NCI-H2196 (cell line): ENCODE results near the gene PROKR1.
"Not testable (repeated sequence)": the region's sequence is repeated elsewhere in the genome, so short reads cannot be mapped to it uniquely, and the experiment has no call there.

Experiments used
- DNase-seq: peaks from one replicate; lab custom pipeline; 2025; ENCODE audit not compliant: unreplicated experiment; lab: John Stamatoyannopoulos, UW

The PROKR1 gene

GRCh38 chr2:68653538-68653982 is 10.2 kb downstream of the PROKR1 start:
- DNase-seq: peak; percentile 7

GRCh38 chr2:68658266-68658665 is 14.9 kb downstream of the PROKR1 start:
- DNase-seq: no peak

- DNase-seq: no peak
Measured at GRCh38 chr2:68659081-68659480, 15.7 kb downstream of the PROKR1 start.

GRCh38 chr2:68660658-68661057 is 17.3 kb downstream of the PROKR1 start:
- no peak for DNase-seq

- DNase-seq: no peak
Measured at GRCh38 chr2:68662466-68662865, 19.1 kb downstream of the PROKR1 start.

- no peak for DNase-seq
Measured at GRCh38 chr2:68663371-68664156, 20.2 kb downstream of the PROKR1 start.

GRCh38 chr2:68667371-68667770 is 24.0 kb downstream of the PROKR1 start:
- no peak for DNase-seq

- no peak for DNase-seq
Measured at GRCh38 chr2:68669651-68670050, 26.3 kb downstream of the PROKR1 start.

GRCh38 chr2:68671961-68672360 is 28.6 kb downstream of the PROKR1 start:
- no peak for DNase-seq

GRCh38 chr2:68673631-68674030 is 30.3 kb downstream of the PROKR1 start:
- DNase-seq: no peak

- DNase-seq: no peak
Measured at GRCh38 chr2:68675470-68675869, 32.1 kb downstream of the PROKR1 start.

GRCh38 chr2:68677837-68678236 is 34.5 kb downstream of the PROKR1 start:
- not testable (repeated sequence) for DNase-seq

- not testable (repeated sequence) for DNase-seq
Measured at GRCh38 chr2:68679166-68679916, 36.0 kb downstream of the PROKR1 start.

GRCh38 chr2:68679917-68680267 is 36.5 kb downstream of the PROKR1 start:
- not testable (repeated sequence) for DNase-seq

- no peak for DNase-seq
Measured at GRCh38 chr2:68684197-68684596, 40.8 kb downstream of the PROKR1 start.

GRCh38 chr2:68686178-68686577 is 42.8 kb downstream of the PROKR1 start:
- DNase-seq: no peak

GRCh38 chr2:68687018-68687417 is 43.6 kb downstream of the PROKR1 start:
- no peak for DNase-seq

- no peak for DNase-seq
Measured at GRCh38 chr2:68689553-68690537, 46.5 kb downstream of the PROKR1 start.

GRCh38 chr2:68690851-68691250 is 47.5 kb downstream of the PROKR1 start:
- DNase-seq: no peak

GRCh38 chr2:68692511-68692910 is 49.1 kb downstream of the PROKR1 start:
- DNase-seq: no peak

GRCh38 chr2:68693951-68694350 is 50.6 kb downstream of the PROKR1 start:
- no peak for DNase-seq
